GM21717 (cell line): ENCODE data around the gene FAM53C.
"Not testable (repeated sequence)": the region's sequence is repeated elsewhere in the genome, so short reads cannot be mapped to it uniquely, and the experiment has no call there.

Experiments
- ATAC-seq: cut with Tn5 transposase; IDR thresholded peaks from one replicate; pipeline ENCODE4 v1.9.1; 2021; ENCODE audit warnings: mild to moderate bottlenecking, moderate library complexity; ENCODE audit not compliant: unreplicated experiment

FAM53C gene

DNA sequence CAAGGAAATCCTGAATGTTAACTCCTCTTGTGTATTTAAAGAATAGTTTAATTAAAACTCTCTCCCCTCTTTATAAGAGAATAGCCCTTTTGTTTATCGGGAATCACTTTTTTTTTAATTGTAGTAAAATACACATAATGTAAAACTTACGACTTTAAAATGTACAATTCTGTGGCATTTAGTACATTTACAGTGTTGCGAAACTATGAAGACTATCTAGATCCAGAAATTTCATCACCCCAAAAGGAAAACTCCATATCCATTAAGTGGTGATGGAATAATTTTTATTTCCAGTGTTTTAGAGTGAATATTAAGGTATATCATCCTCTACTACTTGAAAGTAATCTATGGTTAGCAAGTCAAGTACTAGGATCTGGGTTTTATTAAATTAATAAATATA is 51.3 kb downstream of the FAM53C start:
- ATAC-seq, result no peak

DNA sequence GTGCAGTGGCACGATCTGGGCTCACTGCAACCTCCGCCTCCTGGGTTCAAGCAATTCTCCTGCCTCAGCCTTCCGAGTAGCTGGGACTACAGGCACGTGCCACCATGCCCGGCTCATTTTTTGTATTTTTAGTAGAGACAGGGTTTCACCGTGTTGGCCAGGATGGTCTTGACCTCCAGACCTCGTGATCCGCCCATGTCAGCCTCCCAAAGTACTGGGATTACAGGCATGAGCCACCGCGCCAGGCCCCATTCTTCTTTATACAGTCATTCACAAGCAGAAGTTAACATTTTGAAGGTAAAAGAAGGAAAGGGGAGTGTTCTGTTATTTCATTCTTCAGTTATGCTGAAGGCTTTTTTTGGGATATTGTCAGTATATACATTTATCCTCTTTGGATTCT is 51.8 kb downstream of the FAM53C start:
- not testable (repeated sequence) for ATAC-seq

DNA sequence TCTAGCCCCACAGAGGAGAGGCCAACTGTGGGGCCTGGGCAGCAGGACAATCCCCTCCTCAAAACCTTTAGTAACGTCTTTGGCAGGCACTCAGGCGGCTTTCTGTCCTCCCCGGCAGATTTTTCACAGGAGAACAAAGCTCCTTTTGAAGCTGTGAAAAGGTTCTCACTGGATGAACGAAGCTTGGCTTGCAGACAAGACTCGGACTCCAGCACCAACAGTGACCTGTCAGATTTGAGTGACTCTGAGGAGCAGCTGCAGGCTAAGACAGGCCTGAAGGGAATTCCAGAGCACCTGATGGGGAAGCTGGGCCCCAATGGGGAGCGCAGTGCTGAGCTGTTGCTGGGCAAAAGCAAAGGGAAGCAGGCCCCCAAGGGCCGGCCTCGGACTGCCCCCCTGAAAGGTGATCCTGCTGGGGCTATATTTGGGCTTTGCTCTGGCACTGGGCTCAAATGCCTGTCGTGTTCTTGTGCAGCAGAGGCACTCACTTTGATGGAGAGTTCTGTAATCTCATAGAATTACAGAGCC is 53.9 kb downstream of the FAM53C start:
- no peak for ATAC-seq
